HepG2 (cell line): ENCODE data around the gene PANK1. TPM values are rescaled to one million over a fixed set of nuclear protein-coding genes. Genes with fewer than 3 reads are reported as not detected.
A peak's percentile ranks its signal among the peaks of the same experiment; 100 is the strongest.

Experiments used
- AKAP8 ChIP-seq: sonication (generic); formaldehyde crosslinking; IDR thresholded peaks from 2 replicates; pipeline ENCODE4 v1.5.1; 2020; ENCODE audit warnings: mild to moderate bottlenecking, missing genetic modification reagents
- AKNA ChIP-seq: sonication (generic); formaldehyde crosslinking; IDR thresholded peaks from 2 replicates; pipeline ENCODE4 v1.4.0; 2020; ENCODE audit warnings: missing genetic modification reagents, borderline replicate concordance
- ARID2 ChIP-seq: sonication (generic); formaldehyde crosslinking; IDR thresholded peaks from 2 replicates; pipeline ENCODE4 v1.8.1; 2022; ENCODE audit warnings: mild to moderate bottlenecking, missing genetic modification reagents, borderline replicate concordance
- ARNTL ChIP-seq: sonication (generic); formaldehyde crosslinking; IDR thresholded peaks from 2 replicates; pipeline ENCODE4 v1.4.0; 2020; ENCODE audit warnings: mild to moderate bottlenecking, missing genetic modification reagents
- NR3C1 ChIP-seq: sonication (generic); formaldehyde crosslinking; IDR thresholded peaks from 2 replicates; pipeline ENCODE4 v1.4.0; 2020; ENCODE audit warnings: missing genetic modification reagents
- PRPF4 ChIP-seq: fragments of 200-400 bp; formaldehyde crosslinking; IDR thresholded peaks from 2 replicates; pipeline ENCODE4 v1.6.1; 2016; ENCODE audit warnings: low read length, low read depth; ENCODE audit not compliant: poor library complexity, severe bottlenecking
- SAP130 ChIP-seq: IDR thresholded peaks from 2 replicates; pipeline ENCODE4 v1.6.1; 2016; ENCODE audit warnings: low read depth
- SRSF4 ChIP-seq: fragments of 200-400 bp; formaldehyde crosslinking; IDR thresholded peaks from one replicate; pipeline ENCODE4 v1.6.1; 2018; ENCODE audit warnings: mild to moderate bottlenecking, low read depth, low read length, moderate library complexity; ENCODE audit not compliant: poor library complexity, severe bottlenecking
- TEAD2 ChIP-seq: sonication (generic); formaldehyde crosslinking; IDR thresholded peaks from 2 replicates; pipeline ENCODE4 v1.9.0; 2021; ENCODE audit warnings: missing genetic modification reagents
- ZMAT3 ChIP-seq: sonication (generic); formaldehyde crosslinking; conservative IDR thresholded peaks from 2 replicates; pipeline ENCODE4 v1.7.0; 2021; ENCODE audit warnings: missing genetic modification reagents
- ZNF614 ChIP-seq: IDR thresholded peaks from 2 replicates; pipeline ENCODE4 v1.6.1; 2018; ENCODE audit warnings: missing biosample characterization, missing genetic modification reagents, inconsistent platforms, borderline replicate concordance
- ZNF652 ChIP-seq: IDR thresholded peaks from 2 replicates; pipeline ENCODE4 v1.6.1; 2016; ENCODE audit warnings: low read depth, borderline replicate concordance
- ZNF709 ChIP-seq: sonication (generic); formaldehyde crosslinking; IDR thresholded peaks from 2 replicates; pipeline ENCODE4 v1.5.0; 2020; ENCODE audit warnings: mild to moderate bottlenecking, missing genetic modification reagents
- ZNF776 ChIP-seq: sonication (generic); formaldehyde crosslinking; IDR thresholded peaks from 2 replicates; pipeline ENCODE4 v1.4.0; 2020; ENCODE audit warnings: mild to moderate bottlenecking, missing genetic modification reagents
- ZNF850 ChIP-seq: sonication (generic); formaldehyde crosslinking; conservative IDR thresholded peaks from 2 replicates; pipeline ENCODE4 v1.9.0; 2021; ENCODE audit warnings: mild to moderate bottlenecking, missing genetic modification reagents
- polyA plus RNA-seq, 8 experiments: library from polyadenylated mRNA; depleted of rRNA in 3 of 8; stranded (reverse) in 7 of 8; unstranded in 1 of 8; fragments of >200 nt; fragmentation: Illumina TruSeq in 4 of 8; extraction: Trizol in 4 of 8; gene quantifications; 2 replicates each; pipeline versions ENCODE4 v1.2.1 to v1.2.3, GENCODE V29; 2011 to 2016; ENCODE audit warnings: low read depth in 4 of 8, missing spikeins in 1 of 8, mixed read lengths in 1 of 8; ENCODE audit not compliant: insufficient read depth in 1 of 8
- total RNA-seq, 5 experiments: library from RNA; depleted of rRNA; stranded (reverse); fragments of >200 nt; fragmentation: Illumina TruSeq; extraction: Trizol; gene quantifications; 2 replicates each; pipeline ENCODE4 v1.2.3, GENCODE V29; 2016; ENCODE audit warnings: low read depth in 1 of 5
- TF ChIP-seq, protein P1 (sequence below), 2 experiments: fragments of 450-650 bp in 1 of 2; sonication (generic) in 1 of 2; formaldehyde crosslinking in 1 of 2; IDR thresholded peaks; 2 replicates each; pipeline versions ENCODE4 v1.6.1 to v1.8.0; 2016 to 2022; ENCODE audit warnings: antibody characterized with exemption in 1 of 2, mild to moderate bottlenecking in 1 of 2, missing genetic modification reagents in 1 of 2

The PANK1 gene
- total and polyA plus RNA-seq, 2 of the 13 experiments (the other 11 are each of a cell fraction or from before 2014, with no cell fraction given), result 18.2 to 33.3 TPM

GRCh38 chr10:89645742-89646172 is 715 bp upstream of the PANK1 start (continued):
- TF ChIP-seq ZMAT3 (0 out of 2 replicates have a peak, but pooled peaks have one; percentile 27), ARID2 (CRISPR knock-in tag) (no peak), ZNF709 (CRISPR knock-in tag) (peak; percentile 19; the same call in 1 of the 2 replicates), TEAD2 (no peak), AKNA (CRISPR knock-in tag) (no peak), NR3C1 (CRISPR knock-in tag) (no peak), PRPF4 (no peak), AKAP8 (no peak), ZNF850 (CRISPR knock-in tag) (no peak), ZNF652 (no peak; the same call in 1 of the 2 replicates), SAP130 (CRISPR knock-in tag) (peak; percentile 69; the same call in 1 of the 2 replicates), ZNF776 (CRISPR knock-in tag) (no peak), ARNTL (CRISPR knock-in tag) (peak; percentile 68; the same call in 1 of the 2 replicates), ZNF614 (CRISPR knock-in tag) (no peak), SRSF4 (no peak)
- TF ChIP-seq, protein P1, sequence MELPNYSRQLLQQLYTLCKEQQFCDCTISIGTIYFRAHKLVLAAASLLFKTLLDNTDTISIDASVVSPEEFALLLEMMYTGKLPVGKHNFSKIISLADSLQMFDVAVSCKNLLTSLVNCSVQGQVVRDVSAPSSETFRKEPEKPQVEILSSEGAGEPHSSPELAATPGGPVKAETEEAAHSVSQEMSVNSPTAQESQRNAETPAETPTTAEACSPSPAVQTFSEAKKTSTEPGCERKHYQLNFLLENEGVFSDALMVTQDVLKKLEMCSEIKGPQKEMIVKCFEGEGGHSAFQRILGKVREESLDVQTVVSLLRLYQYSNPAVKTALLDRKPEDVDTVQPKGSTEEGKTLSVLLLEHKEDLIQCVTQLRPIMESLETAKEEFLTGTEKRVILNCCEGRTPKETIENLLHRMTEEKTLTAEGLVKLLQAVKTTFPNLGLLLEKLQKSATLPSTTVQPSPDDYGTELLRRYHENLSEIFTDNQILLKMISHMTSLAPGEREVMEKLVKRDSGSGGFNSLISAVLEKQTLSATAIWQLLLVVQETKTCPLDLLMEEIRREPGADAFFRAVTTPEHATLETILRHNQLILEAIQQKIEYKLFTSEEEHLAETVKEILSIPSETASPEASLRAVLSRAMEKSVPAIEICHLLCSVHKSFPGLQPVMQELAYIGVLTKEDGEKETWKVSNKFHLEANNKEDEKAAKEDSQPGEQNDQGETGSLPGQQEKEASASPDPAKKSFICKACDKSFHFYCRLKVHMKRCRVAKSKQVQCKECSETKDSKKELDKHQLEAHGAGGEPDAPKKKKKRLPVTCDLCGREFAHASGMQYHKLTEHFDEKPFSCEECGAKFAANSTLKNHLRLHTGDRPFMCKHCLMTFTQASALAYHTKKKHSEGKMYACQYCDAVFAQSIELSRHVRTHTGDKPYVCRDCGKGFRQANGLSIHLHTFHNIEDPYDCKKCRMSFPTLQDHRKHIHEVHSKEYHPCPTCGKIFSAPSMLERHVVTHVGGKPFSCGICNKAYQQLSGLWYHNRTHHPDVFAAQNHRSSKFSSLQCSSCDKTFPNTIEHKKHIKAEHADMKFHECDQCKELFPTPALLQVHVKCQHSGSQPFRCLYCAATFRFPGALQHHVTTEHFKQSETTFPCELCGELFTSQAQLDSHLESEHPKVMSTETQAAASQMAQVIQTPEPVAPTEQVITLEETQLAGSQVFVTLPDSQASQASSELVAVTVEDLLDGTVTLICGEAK (IDR thresholded peaks at IDR 0.05), result no peak
- TF ChIP-seq, protein P1 (CRISPR knock-in tag; IDR thresholded peaks at IDR 0.05), result no peak
